Natural killer cell (primary cell): ENCODE data around the gene WASHC4. TPM values are rescaled to one million over a fixed set of nuclear protein-coding genes. Genes with fewer than 3 reads are reported as not detected.
A peak's percentile ranks its signal among the peaks of the same experiment; 100 is the strongest.

Experiments used
- ATAC-seq, 3 donors: fragments of 150-1000 bp in 2 of 3; fragments of 200-7000 bp in 1 of 3; cut with Tn5 transposase; 1 replicate in 1 of 3; 2 replicates in 2 of 3; pipeline ENCODE4 v1.10.0; 2021; ENCODE audit warnings: mild to moderate bottlenecking in 2 of 3, moderate library complexity in 2 of 3
- DNase-seq, 2 donors: peaks; one replicate each; pipeline versions ENCODE4 v3.0.0 to v3.0.0-alpha.2; 2013 to 2021; ENCODE audit warnings: mixed read lengths in 1 of 2
- H3K27ac ChIP-seq: one replicate; pipeline ENCODE4 v1.5.1; 2013; ENCODE audit warnings: mild to moderate bottlenecking, low read length
- H3K27me3 ChIP-seq: one replicate; pipeline ENCODE4 v1.6.1; 2013; ENCODE audit warnings: low read length; ENCODE audit not compliant: control insufficient read depth, insufficient read depth
- H3K36me3 ChIP-seq: one replicate; pipeline ENCODE4 v1.6.1; 2013; ENCODE audit warnings: low read length; ENCODE audit not compliant: control insufficient read depth, insufficient read depth
- H3K4me1 ChIP-seq: one replicate; pipeline ENCODE4 v1.6.1; 2013; ENCODE audit warnings: low read length; ENCODE audit not compliant: control insufficient read depth, insufficient read depth
- H3K4me3 ChIP-seq: one replicate; pipeline ENCODE4 v1.5.1; 2013; ENCODE audit warnings: low read length
- H3K9me3 ChIP-seq: one replicate; pipeline ENCODE4 v1.6.1; 2013; ENCODE audit warnings: low read length; ENCODE audit not compliant: control insufficient read depth, insufficient read depth
- H3K27ac Mint-ChIP-seq, 2 donors: one replicate each; pipeline ENCODE4 v1.8.0; 2022; ENCODE audit warnings: mild to moderate bottlenecking in 2 of 2, mixed read lengths in 2 of 2, moderate library complexity in 1 of 2
- H3K27me3 Mint-ChIP-seq, 2 donors: one replicate each; pipeline ENCODE4 v1.8.0; 2022; ENCODE audit warnings: low read depth in 2 of 2, mixed read lengths in 2 of 2
- H3K36me3 Mint-ChIP-seq: one replicate; pipeline ENCODE4 v1.8.0; 2022; ENCODE audit warnings: mixed read lengths
- H3K4me1 Mint-ChIP-seq, 2 donors: one replicate each; pipeline ENCODE4 v1.8.0; 2022; ENCODE audit warnings: mixed read lengths in 2 of 2
- H3K4me3 Mint-ChIP-seq: one replicate; pipeline ENCODE4 v1.8.0; 2022; ENCODE audit warnings: mild to moderate bottlenecking, moderate library complexity, mixed read lengths
- H3K9me3 Mint-ChIP-seq, 2 donors: one replicate each; pipeline ENCODE4 v1.8.0; 2022; ENCODE audit warnings: mixed read lengths in 2 of 2
- WGBS: methylation state at CpG from one replicate; pipeline ENCODE4 v1.1.7; 2013; ENCODE audit warnings: missing lambda C conversion rate; ENCODE audit not compliant: insufficient coverage; 5-methylcytosine and 5-hydroxymethylcytosine counted together
- intact Hi-C: fragments of 100-400 bp; cut with micrococcal nuclease; formaldehyde crosslinking; loops from one replicate; pipeline ENCODE4 v1.14.2; 2022
- total RNA-seq, 4 donors: library from RNA; stranded (reverse); fragments of 120-200 nt in 1 of 4; gene quantifications; one replicate each; pipeline versions ENCODE4 v1.2.3 to v1.2.4, GENCODE V29; 2013 to 2022
- TF ChIP-seq, protein P1 (sequence below): fragments of 200-600 bp; IDR thresholded peaks from one replicate; pipeline ENCODE4 v1.8.0; 2022; ENCODE audit warnings: antibody characterized with exemption

WASHC4 gene
- total RNA-seq, 3 donors from 2014 or later (not counting 1 experiment from before 2014, with no cell fraction given) = 34.2 to 40.9 (median 35.7) TPM

DNA sequence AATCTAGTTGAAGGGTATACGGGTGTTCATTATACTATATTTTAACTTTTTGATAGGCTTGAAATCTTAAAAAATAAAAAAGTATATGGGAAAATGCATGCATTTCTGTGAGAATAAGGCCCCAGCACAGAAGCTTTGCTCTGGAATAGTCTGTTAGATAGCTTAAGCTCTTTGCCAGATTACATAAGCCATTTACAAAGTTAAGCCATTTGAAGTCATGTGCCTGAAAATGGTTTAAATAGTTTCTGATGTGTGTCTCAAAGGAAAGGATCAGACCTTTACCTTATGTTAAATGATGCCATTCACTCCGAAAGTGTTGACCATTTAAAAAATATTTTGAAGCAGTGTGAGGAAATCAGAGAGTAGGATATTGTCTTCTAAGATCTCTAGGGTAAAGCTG is 51.3 kb downstream of the WASHC4 start:
- Mint-ChIP-seq H3K36me3 (peaks cover 14% of the 10 kb centered on the region), H3K4me3 (no peak overlapping the region), H3K27ac (peak overlapping the region in 1 of 2 donors; percentile 1), H3K4me1 (no peaks in the 10 kb centered on the region), H3K27me3 (no peaks in the 10 kb centered on the region), H3K9me3 (no peaks in the 10 kb centered on the region)
- ATAC-seq (no peak), DNase-seq (no peak)
- no peaks in the 10 kb centered on the region for H3K4me1 ChIP-seq
- H3K27me3 ChIP-seq = no peaks in the 10 kb centered on the region
- TF ChIP-seq, protein P1, sequence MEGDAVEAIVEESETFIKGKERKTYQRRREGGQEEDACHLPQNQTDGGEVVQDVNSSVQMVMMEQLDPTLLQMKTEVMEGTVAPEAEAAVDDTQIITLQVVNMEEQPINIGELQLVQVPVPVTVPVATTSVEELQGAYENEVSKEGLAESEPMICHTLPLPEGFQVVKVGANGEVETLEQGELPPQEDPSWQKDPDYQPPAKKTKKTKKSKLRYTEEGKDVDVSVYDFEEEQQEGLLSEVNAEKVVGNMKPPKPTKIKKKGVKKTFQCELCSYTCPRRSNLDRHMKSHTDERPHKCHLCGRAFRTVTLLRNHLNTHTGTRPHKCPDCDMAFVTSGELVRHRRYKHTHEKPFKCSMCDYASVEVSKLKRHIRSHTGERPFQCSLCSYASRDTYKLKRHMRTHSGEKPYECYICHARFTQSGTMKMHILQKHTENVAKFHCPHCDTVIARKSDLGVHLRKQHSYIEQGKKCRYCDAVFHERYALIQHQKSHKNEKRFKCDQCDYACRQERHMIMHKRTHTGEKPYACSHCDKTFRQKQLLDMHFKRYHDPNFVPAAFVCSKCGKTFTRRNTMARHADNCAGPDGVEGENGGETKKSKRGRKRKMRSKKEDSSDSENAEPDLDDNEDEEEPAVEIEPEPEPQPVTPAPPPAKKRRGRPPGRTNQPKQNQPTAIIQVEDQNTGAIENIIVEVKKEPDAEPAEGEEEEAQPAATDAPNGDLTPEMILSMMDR = no peak
- no peaks in the 10 kb centered on the region for H3K9me3 ChIP-seq
- no peak overlapping the region for H3K27ac ChIP-seq
- H3K36me3 ChIP-seq = peaks cover 79% of the 10 kb centered on the region
- H3K4me3 ChIP-seq = no peak overlapping the region
- intact Hi-C loops = no loop called here
- WGBS = 100% methylated on average over 1 of the region's 2 CpGs

DNA sequence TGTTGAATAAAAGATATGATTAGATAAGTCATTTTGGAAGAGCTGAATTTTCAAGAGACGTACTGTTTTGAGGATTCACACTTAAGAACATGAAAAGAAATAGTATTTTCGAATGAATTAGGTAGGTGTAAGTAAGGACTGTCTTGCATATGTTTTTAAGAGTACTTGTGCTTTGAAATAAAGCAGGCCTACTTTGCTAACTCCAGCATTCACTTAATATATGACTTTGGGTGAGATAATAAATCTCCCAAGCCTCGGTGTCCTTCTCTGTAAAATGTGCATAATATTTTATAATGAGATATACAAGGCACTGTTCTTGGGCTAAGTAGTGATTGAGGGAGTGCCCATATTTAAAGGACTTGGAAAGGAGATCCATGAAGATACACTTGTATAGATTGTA is 54.6 kb downstream of the WASHC4 start:
- H3K9me3 ChIP-seq = no peaks in the 10 kb centered on the region
- no peaks in the 10 kb centered on the region for H3K4me1 ChIP-seq
- H3K4me1 Mint-ChIP-seq = no peaks in the 10 kb centered on the region
- no peaks in the 10 kb centered on the region for H3K27me3 Mint-ChIP-seq
- no peak overlapping the region for H3K27ac ChIP-seq
- peaks cover 88% of the 10 kb centered on the region for H3K36me3 ChIP-seq
- intact Hi-C loops = no loop called here
- DNase-seq = no peak
- no peaks in the 10 kb centered on the region for H3K9me3 Mint-ChIP-seq
- no peak overlapping the region for H3K4me3 Mint-ChIP-seq
- ATAC-seq = no peak
- H3K4me3 ChIP-seq = no peak overlapping the region
- H3K36me3 Mint-ChIP-seq = peaks cover 18% of the 10 kb centered on the region
- 100% methylated on average over 3 of the region's 3 CpGs for WGBS
- H3K27ac Mint-ChIP-seq = peak overlapping the region in 1 of 2 donors; percentile 22
- H3K27me3 ChIP-seq = no peaks in the 10 kb centered on the region
- TF ChIP-seq, protein P1 = no peak

DNA sequence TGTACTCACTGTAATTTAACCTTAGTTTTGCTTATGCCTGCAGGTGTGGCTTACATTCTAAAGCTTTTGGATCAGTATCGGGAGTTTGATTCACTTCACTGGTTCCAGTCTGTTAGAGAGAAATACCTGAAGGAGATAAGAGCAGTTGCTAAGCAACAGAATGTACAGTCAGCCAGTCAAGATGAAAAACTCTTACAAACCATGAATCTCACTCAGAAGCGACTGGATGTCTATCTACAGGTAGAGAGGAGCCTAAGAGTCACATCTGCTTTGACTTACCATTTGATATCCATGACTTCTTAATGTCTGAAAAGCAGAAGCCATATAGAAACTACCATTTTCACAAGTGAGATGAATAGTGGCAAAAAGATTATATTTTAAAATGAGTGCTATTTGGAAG is 56.5 kb downstream of the WASHC4 start:
- H3K4me3 ChIP-seq = no peak overlapping the region
- TF ChIP-seq, protein P1 = no peak
- Mint-ChIP-seq H3K36me3 (peaks cover 10% of the 10 kb centered on the region), H3K9me3 (no peaks in the 10 kb centered on the region), H3K4me1 (no peaks in the 10 kb centered on the region), H3K4me3 (no peak overlapping the region), H3K27ac (peak overlapping the region in 1 of 2 donors; percentile 19), H3K27me3 (no peaks in the 10 kb centered on the region)
- no peaks in the 10 kb centered on the region for H3K9me3 ChIP-seq
- no peaks in the 10 kb centered on the region for H3K27me3 ChIP-seq
- H3K4me1 ChIP-seq = no peaks in the 10 kb centered on the region
- ATAC-seq (no peak), DNase-seq (no peak)
- intact Hi-C loops = no loop called here
- peaks cover 80% of the 10 kb centered on the region for H3K36me3 ChIP-seq
- WGBS = 100% methylated on average over 2 of the region's 2 CpGs
- H3K27ac ChIP-seq = no peak overlapping the region

GRCh38 chr12:105166736-105167135 is 59.2 kb downstream of the WASHC4 start:
- ATAC-seq (no peak), DNase-seq (no peak)
- Histone ChIP-seq H3K36me3 (peaks cover 64% of the 10 kb centered on the region), H3K27me3 (no peaks in the 10 kb centered on the region), H3K4me1 (no peaks in the 10 kb centered on the region), H3K4me3 (no peak overlapping the region), H3K27ac (no peak overlapping the region), H3K9me3 (no peaks in the 10 kb centered on the region)
- intact Hi-C loops = no loop called here
- Mint-ChIP-seq H3K4me3 (no peak overlapping the region), H3K27ac (no peak overlapping the region), H3K9me3 (no peaks in the 10 kb centered on the region), H3K4me1 (no peaks in the 10 kb centered on the region), H3K36me3 (peaks cover 25% of the 10 kb centered on the region), H3K27me3 (no peaks in the 10 kb centered on the region)
- TF ChIP-seq, protein P1 = no peak
- WGBS = 88% methylated on average over 1 of the region's 1 CpG
